ENCODE results near the gene USP44.

DNA sequence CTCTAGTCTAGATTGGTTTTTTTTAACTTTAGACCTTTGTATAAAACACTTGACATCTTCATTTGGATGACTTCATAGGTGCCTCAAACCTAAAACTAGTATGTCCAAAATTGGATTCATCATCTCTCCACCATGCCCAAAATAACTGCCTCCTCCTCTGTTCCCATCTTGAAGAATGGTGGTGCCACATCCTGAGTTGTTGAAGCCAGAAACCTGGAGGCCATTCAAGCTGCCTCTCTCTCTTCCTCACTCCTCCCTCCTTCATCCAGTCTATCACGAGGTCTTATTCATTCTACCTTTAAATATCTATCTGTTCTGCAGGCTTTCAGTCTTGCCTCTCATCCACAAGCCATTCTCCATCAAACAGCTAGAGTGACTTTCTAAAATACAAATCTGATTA, 26.5 kb upstream of the USP44 start:
- TF ChIP-seq POLR2AphosphoS5 (IDR thresholded peaks at IDR 0.05), result no peak
- TF ChIP-seq POLR2A (IDR thresholded peaks at IDR 0.05), result no peak
- no peak for TF ChIP-seq CTCF (IDR thresholded peaks at IDR 0.05)

Measured in prostate gland (tissue), 2 donors.